Measurements from ENCODE around the gene RAPGEFL1. TPM values are rescaled to one million over a fixed set of nuclear protein-coding genes. Genes with fewer than 3 reads are reported as not detected.

Gene RAPGEFL1
- total and polyA plus RNA-seq, 10 of the 15 experiments (the other 5 are each of a cell fraction or from before 2014, with no cell fraction given), result 0.13 to 3.2 (median 1.5) TPM

- H3K79me2 ChIP-seq (ENCODE audit: control insufficient read depth, insufficient read depth, low read length), result peaks cover 16% of the 10 kb centered on the region
- POLR2A ChIA-PET, result interaction anchor here (0.7 kb wide), 1 partner anchor 26 kb away, joined by 3 read pairs; no protein-coding TSS in a partner anchor
- no peak overlapping the region for H2AFZ ChIP-seq (ENCODE audit: control insufficient read depth, low read depth, low read length)
- in situ Hi-C loops (cut with MboI), result no loop called here
- no peaks in the 10 kb centered on the region for H3K27me3 ChIP-seq (replicated peaks in 1 of 2; ENCODE audit: control insufficient read depth in 2 of 2, insufficient read depth in 2 of 2, low read length in 1 of 2)
- no peak overlapping the region for H3K9ac ChIP-seq (ENCODE audit: control insufficient read depth, insufficient read depth, low read length)
- CTCF ChIA-PET, result interaction anchor here (1.0 to 1.1 kb wide), 2 partner anchors 18 to 37 kb away, joined by 3 to 4 read pairs; no protein-coding TSS in a partner anchor
- intact Hi-C loops (cut with micrococcal nuclease; ENCODE audit: unreplicated experiment), result no loop called here
- H4K20me1 ChIP-seq (ENCODE audit: control insufficient read depth, insufficient read depth), result peaks cover 3% of the 10 kb centered on the region; the same call in 1 of the 2 replicates
- ATAC-seq (no peak), DNase-seq (ENCODE audit: low read depth, low spot score) (no peak), FAIRE-seq (no peak)
- H3K4me2 ChIP-seq (ENCODE audit: control insufficient read depth, insufficient read depth), result no peak overlapping the region
- SMC1A ChIA-PET (ENCODE audit: uncharacterized antibody, unreplicated experiment), result interaction anchor here (1.2 kb wide), 1 partner anchor 17 kb away, joined by 4 read pairs; no protein-coding TSS in a partner anchor
- BruUV-seq (replicated peaks), result no TSS peak
- H3K4me1 ChIP-seq (ENCODE audit: control insufficient read depth, insufficient read depth, low read length), result no peaks in the 10 kb centered on the region; the same call in 1 of the 2 replicates
- no peak overlapping the region for H3K27ac ChIP-seq (ENCODE audit: control insufficient read depth, insufficient read depth)
- H3K36me3 ChIP-seq (ENCODE audit: control insufficient read depth in 2 of 2, insufficient read depth in 2 of 2, low read length in 1 of 2), result peaks cover 2 to 43% of the 10 kb centered on the region in 2 experiments
- TF ChIP-seq POLR2A (IDR thresholded peaks at IDR 0.05; ENCODE audit: low read depth, low read length), result 0 out of 2 replicates have a peak, but pooled peaks have one; percentile 26
- TF ChIP-seq, protein P1, sequence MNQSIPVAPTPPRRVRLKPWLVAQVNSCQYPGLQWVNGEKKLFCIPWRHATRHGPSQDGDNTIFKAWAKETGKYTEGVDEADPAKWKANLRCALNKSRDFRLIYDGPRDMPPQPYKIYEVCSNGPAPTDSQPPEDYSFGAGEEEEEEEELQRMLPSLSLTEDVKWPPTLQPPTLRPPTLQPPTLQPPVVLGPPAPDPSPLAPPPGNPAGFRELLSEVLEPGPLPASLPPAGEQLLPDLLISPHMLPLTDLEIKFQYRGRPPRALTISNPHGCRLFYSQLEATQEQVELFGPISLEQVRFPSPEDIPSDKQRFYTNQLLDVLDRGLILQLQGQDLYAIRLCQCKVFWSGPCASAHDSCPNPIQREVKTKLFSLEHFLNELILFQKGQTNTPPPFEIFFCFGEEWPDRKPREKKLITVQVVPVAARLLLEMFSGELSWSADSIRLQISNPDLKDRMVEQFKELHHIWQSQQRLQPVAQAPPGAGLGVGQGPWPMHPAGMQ (IDR thresholded peaks at IDR 0.05; ENCODE audit: borderline replicate concordance), result no peak
- H3K4me3 ChIP-seq, result no peak overlapping the region
- 98% methylated on average over 7 of the region's 7 CpGs for WGBS (ENCODE audit: insufficient coverage, insufficient replicate concordance, low lambda C conversion rate, missing lambda C conversion rate)
- no peaks in the 10 kb centered on the region for H3K9me3 ChIP-seq (replicated peaks; ENCODE audit: control insufficient read depth, insufficient read depth, low read length)
- RAD21 ChIA-PET (ENCODE audit: unreplicated experiment), result no interaction called here
These were observed 46.8 kb upstream of the RAPGEFL1 start for GRCh38 chr17:40130352-40131042.

GRCh38 chr17:40134184-40134583 lies 43.1 kb upstream of the RAPGEFL1 start:
- CTCF ChIA-PET, result interaction anchor here (0.6 to 2.0 kb wide), 9 partner anchors 8 to 513 kb away, joined by 3 to 9 read pairs (median 5); partner anchors contain the start of gene CSF3
- Histone ChIP-seq H3K79me2 (ENCODE audit: control insufficient read depth, insufficient read depth, low read length) (peaks cover 15% of the 10 kb centered on the region), H3K4me2 (ENCODE audit: control insufficient read depth, insufficient read depth) (no peak overlapping the region), H3K27ac (ENCODE audit: control insufficient read depth, insufficient read depth) (no peak overlapping the region), H3K4me1 (ENCODE audit: control insufficient read depth, insufficient read depth, low read length) (no peaks in the 10 kb centered on the region), H3K9ac (ENCODE audit: control insufficient read depth, insufficient read depth, low read length) (no peak overlapping the region), H4K20me1 (ENCODE audit: control insufficient read depth, insufficient read depth) (no peaks in the 10 kb centered on the region), H3K36me3 (ENCODE audit: control insufficient read depth in 2 of 2, insufficient read depth in 2 of 2, low read length in 1 of 2) (peaks cover 3 to 49% of the 10 kb centered on the region in 2 experiments), H3K27me3 (replicated peaks in 1 of 2; ENCODE audit: control insufficient read depth in 2 of 2, insufficient read depth in 2 of 2, low read length in 1 of 2) (no peaks in the 10 kb centered on the region), H3K9me3 (replicated peaks; ENCODE audit: control insufficient read depth, insufficient read depth, low read length) (no peaks in the 10 kb centered on the region), H3K4me3 (no peak overlapping the region), H2AFZ (ENCODE audit: control insufficient read depth, low read depth, low read length) (no peak overlapping the region)
- in situ Hi-C loops (cut with MboI), result no loop called here
- DNase-seq (ENCODE audit: low read depth, low spot score), result no peak
- ATAC-seq, result no peak
- no peak for FAIRE-seq
- no TSS peak for BruUV-seq (replicated peaks)
- intact Hi-C loops (cut with micrococcal nuclease; ENCODE audit: unreplicated experiment), result no loop called here
- 92% methylated on average over 7 of the region's 7 CpGs for WGBS (ENCODE audit: insufficient coverage, insufficient replicate concordance, low lambda C conversion rate, missing lambda C conversion rate)
- POLR2A ChIA-PET, result interaction anchor here (1.5 to 2.9 kb wide), 2 partner anchors 10 to 14 kb away, joined by 4 to 14 read pairs; no protein-coding TSS in a partner anchor
- SMC1A ChIA-PET (ENCODE audit: uncharacterized antibody, unreplicated experiment), result interaction anchor here (0.9 to 2.0 kb wide), 3 partner anchors 10 to 20 kb away, joined by 4 to 13 read pairs (median 6); no protein-coding TSS in a partner anchor
- RAD21 ChIA-PET (ENCODE audit: unreplicated experiment), result interaction anchor here (2.0 kb wide), 1 partner anchor 21 kb away, joined by 6 read pairs; no protein-coding TSS in a partner anchor
- TF ChIP-seq SPI1 (IDR thresholded peaks at IDR 0.05; ENCODE audit: borderline replicate concordance, insufficient read depth, low read depth, low read length) (no peak), ZNF207 (IDR thresholded peaks at IDR 0.05; ENCODE audit: borderline replicate concordance) (no peak), MEF2B (IDR thresholded peaks at IDR 0.05; ENCODE audit: partially characterized antibody, poor library complexity, severe bottlenecking) (no peak), ZBED1 (IDR thresholded peaks at IDR 0.05; ENCODE audit: borderline replicate concordance) (no peak), FOXK2 (IDR thresholded peaks at IDR 0.05) (no peak), SUZ12 (IDR thresholded peaks at IDR 0.05; ENCODE audit: unreplicated experiment) (no peak), ATF7 (IDR thresholded peaks at IDR 0.05; ENCODE audit: low read depth) (no peak), TCF7 (IDR thresholded peaks at IDR 0.05; ENCODE audit: borderline replicate concordance) (no peak), CHD4 (IDR thresholded peaks at IDR 0.05) (no peak), STAT1 (conservative IDR thresholded peaks at IDR 0.05) (no peak), RFX5 (IDR thresholded peaks at IDR 0.05; ENCODE audit: low read depth, low read length) (no peak), PAX8 (IDR thresholded peaks at IDR 0.05) (no peak)
- TF ChIP-seq, protein P2, sequence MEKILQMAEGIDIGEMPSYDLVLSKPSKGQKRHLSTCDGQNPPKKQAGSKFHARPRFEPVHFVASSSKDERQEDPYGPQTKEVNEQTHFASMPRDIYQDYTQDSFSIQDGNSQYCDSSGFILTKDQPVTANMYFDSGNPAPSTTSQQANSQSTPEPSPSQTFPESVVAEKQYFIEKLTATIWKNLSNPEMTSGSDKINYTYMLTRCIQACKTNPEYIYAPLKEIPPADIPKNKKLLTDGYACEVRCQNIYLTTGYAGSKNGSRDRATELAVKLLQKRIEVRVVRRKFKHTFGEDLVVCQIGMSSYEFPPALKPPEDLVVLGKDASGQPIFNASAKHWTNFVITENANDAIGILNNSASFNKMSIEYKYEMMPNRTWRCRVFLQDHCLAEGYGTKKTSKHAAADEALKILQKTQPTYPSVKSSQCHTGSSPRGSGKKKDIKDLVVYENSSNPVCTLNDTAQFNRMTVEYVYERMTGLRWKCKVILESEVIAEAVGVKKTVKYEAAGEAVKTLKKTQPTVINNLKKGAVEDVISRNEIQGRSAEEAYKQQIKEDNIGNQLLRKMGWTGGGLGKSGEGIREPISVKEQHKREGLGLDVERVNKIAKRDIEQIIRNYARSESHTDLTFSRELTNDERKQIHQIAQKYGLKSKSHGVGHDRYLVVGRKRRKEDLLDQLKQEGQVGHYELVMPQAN (conservative IDR thresholded peaks at IDR 0.05), result no peak
